Left lung (tissue), 10 donors: ENCODE data around the gene DGKI. TPM values are rescaled to one million over a fixed set of nuclear protein-coding genes. Genes with fewer than 3 reads are reported as not detected.

Source experiments
- ATAC-seq: fragments of 200-7000 bp; cut with Tn5 transposase; one replicate; pipeline ENCODE4 v1.9.1; 2020; ENCODE audit warnings: moderate library complexity
- DNase-seq, 4 donors: peaks; one replicate each; pipeline ENCODE4 v3.0.0-alpha.2; 2013 to 2020
- H3K27ac ChIP-seq, 2 donors: fragments of 200-600 bp; sonication (generic) in 1 of 2; one replicate each; pipeline versions ENCODE4 v1.5.0 to v1.8.0; 2020 to 2021
- H3K27me3 ChIP-seq, 2 donors: fragments of 200-600 bp; sonication (generic) in 1 of 2; one replicate each; pipeline versions ENCODE4 v1.5.0 to v1.8.0; 2020 to 2021
- H3K36me3 ChIP-seq, 2 donors: fragments of 200-600 bp; sonication (generic) in 1 of 2; one replicate each; pipeline versions ENCODE4 v1.5.0 to v1.8.0; 2020 to 2021
- H3K4me1 ChIP-seq, 2 donors: fragments of 200-600 bp; one replicate each; pipeline ENCODE4 v1.8.0; 2021
- H3K4me3 ChIP-seq, 2 donors: fragments of 200-600 bp; sonication (generic) in 1 of 2; one replicate each; pipeline versions ENCODE4 v1.5.0 to v1.8.0; 2020 to 2021; ENCODE audit warnings: mild to moderate bottlenecking in 1 of 2
- H3K9me3 ChIP-seq, 2 donors: fragments of 200-600 bp; sonication (generic) in 1 of 2; one replicate each; pipeline versions ENCODE4 v1.5.0 to v1.8.0; 2020 to 2021
- intact Hi-C, 2 donors: fragments of 100-400 bp; cut with DNase I; formaldehyde crosslinking; loops; one replicate each; pipeline versions ENCODE4 v1.11.2 to v1.14.2; 2022
- polyA plus RNA-seq, 6 donors: library from polyadenylated mRNA; unstranded; fragments of 120-200 nt; gene quantifications; one replicate each; pipeline ENCODE4 v1.2.1, GENCODE V29; 2013; ENCODE audit not compliant: insufficient read length in 6 of 6
- total RNA-seq, 2 donors: library from RNA; stranded (reverse); fragmentation: NEBNext Ultra II Directional; extraction: Animal tissue kit (Norgen Biotek cat#: 25700); gene quantifications; one replicate each; pipeline ENCODE4 v1.2.1, GENCODE V29; 2021
- TF ChIP-seq, protein P1 (sequence below), 2 donors: fragments of 200-600 bp; sonication (generic) in 1 of 2; IDR thresholded peaks; one replicate each; pipeline versions ENCODE4 v1.5.0 to v1.8.0; 2021; ENCODE audit warnings: antibody characterized with exemption in 2 of 2
- donor health status: DM: no; HTN: yes; CAD: no.
- donor health status: DM: no; HTN: no; CAD: no.

DGKI gene
- total and polyA plus RNA-seq, 8 donors = 0.34 to 1.4 (median 0.50) TPM

DNA sequence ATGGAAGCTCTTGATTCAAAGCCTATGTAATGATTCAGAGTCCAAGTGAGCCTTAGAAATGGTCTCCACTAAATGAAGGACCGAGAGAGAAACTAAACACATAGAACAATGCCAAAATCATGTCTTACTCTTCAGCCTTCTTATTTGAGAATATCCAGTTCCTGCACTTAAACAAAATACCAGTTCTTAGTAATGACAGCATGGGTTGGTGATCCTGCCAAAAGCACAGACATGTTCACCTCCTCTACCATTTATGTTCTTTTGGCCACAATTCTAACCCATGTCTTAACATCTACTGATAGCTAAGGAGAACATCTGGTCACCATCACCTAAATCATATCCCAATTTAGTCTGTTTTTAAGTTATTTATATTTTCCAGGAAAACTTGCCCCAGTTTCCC lies 263.6 kb downstream of the DGKI start:
- DNase-seq = no peak
- H3K4me3 ChIP-seq = no peak overlapping the region
- H3K27me3 ChIP-seq = no peaks in the 10 kb centered on the region
- ATAC-seq = no peak
- no peak overlapping the region for H3K27ac ChIP-seq
- no peaks in the 10 kb centered on the region for H3K9me3 ChIP-seq
- TF ChIP-seq, protein P1, sequence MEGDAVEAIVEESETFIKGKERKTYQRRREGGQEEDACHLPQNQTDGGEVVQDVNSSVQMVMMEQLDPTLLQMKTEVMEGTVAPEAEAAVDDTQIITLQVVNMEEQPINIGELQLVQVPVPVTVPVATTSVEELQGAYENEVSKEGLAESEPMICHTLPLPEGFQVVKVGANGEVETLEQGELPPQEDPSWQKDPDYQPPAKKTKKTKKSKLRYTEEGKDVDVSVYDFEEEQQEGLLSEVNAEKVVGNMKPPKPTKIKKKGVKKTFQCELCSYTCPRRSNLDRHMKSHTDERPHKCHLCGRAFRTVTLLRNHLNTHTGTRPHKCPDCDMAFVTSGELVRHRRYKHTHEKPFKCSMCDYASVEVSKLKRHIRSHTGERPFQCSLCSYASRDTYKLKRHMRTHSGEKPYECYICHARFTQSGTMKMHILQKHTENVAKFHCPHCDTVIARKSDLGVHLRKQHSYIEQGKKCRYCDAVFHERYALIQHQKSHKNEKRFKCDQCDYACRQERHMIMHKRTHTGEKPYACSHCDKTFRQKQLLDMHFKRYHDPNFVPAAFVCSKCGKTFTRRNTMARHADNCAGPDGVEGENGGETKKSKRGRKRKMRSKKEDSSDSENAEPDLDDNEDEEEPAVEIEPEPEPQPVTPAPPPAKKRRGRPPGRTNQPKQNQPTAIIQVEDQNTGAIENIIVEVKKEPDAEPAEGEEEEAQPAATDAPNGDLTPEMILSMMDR (IDR thresholded peaks at IDR 0.05) = no peak
- no peaks in the 10 kb centered on the region for H3K4me1 ChIP-seq
- intact Hi-C loops = no loop called here
- H3K36me3 ChIP-seq = no peaks in the 10 kb centered on the region

DNA sequence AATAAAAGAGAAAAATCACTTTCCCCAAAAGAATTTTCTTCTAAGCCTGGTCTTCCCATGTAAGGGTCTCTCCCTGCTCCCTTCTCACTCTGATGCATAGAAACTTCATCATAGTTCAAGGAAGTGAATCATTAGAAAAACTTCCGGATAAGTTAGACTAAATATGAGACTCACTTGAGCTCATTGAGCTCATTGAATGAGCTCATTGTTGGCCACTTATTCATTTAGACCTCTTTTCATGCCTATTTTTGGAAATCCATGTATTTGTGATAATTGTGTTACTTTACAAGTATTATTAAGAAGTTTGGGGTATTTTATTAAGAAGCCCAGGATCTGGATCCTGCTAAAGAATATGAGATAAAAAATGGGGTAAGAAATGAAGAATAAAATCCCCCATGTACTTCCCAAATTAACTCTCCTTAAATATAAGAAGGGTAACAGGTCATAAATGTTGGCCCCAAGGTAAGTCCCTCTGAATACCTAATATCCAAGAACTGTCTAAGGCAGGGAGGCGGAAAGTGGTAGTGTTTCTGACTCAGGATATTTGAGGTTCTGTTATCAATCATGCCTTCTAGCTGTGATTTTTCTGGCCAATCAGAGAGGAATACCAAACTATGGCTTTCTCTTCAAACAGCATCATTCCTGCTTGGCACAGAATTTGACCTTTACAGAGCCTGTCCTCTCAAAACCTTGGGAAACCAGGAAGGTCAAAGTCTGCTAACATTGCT lies 266.7 kb downstream of the DGKI start:
- TF ChIP-seq, protein P1 (IDR thresholded peaks at IDR 0.05) = no peak
- ATAC-seq = peak; percentile 75
- Histone ChIP-seq H3K4me1 (no peaks in the 10 kb centered on the region), H3K27ac (no peak overlapping the region), H3K36me3 (no peaks in the 10 kb centered on the region), H3K4me3 (no peak overlapping the region), H3K27me3 (no peaks in the 10 kb centered on the region), H3K9me3 (no peaks in the 10 kb centered on the region)
- intact Hi-C loops = no loop called here
- DNase-seq = no peak

DNA sequence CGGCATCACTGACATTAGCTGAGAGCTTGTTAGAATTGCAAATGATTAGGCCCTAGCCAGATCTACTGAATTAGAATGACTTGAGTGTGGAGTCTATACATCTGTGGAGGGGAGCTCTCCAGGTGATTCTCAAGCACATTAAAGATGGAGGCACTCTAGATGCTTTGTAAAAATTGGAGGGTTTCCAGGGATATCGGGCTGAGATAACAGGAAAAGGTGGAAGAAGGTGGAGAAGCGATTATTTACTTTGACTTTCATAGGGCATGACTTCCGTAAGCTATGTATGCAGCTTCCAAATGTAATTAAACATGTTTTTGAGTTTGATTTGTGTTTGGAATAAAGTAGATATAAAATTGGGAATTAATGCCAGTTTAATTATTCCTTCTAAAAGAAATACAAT lies 268.2 kb downstream of the DGKI start:
- TF ChIP-seq, protein P1 (IDR thresholded peaks at IDR 0.05) = no peak
- Histone ChIP-seq H3K4me3 (no peak overlapping the region), H3K36me3 (no peaks in the 10 kb centered on the region), H3K27me3 (no peaks in the 10 kb centered on the region), H3K9me3 (no peaks in the 10 kb centered on the region), H3K27ac (no peak overlapping the region), H3K4me1 (no peaks in the 10 kb centered on the region)
- intact Hi-C loops = no loop called here
- ATAC-seq (no peak), DNase-seq (no peak)

DNA sequence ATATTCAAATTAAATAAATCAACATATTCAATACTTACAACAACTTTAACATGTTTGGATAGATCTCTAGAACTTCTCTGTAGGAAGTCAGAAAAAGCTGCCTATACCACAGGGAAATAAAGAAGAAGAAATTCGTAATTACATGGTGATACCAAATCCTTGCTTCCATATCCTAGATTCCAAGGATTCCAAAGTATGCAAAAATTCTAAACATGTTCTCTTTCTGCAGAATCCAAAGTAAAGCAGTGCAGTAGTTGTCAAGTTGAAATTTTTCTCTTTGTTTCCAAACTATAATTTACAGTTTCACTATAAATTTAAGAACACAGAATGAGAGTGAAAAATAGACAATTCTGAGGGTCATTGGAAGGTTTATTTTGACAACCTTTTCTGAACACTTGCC lies 269.6 kb downstream of the DGKI start:
- TF ChIP-seq, protein P1 (IDR thresholded peaks at IDR 0.05) = no peak
- Histone ChIP-seq H3K36me3 (no peaks in the 10 kb centered on the region), H3K27me3 (no peaks in the 10 kb centered on the region), H3K4me1 (no peaks in the 10 kb centered on the region), H3K9me3 (no peaks in the 10 kb centered on the region), H3K4me3 (no peak overlapping the region), H3K27ac (no peak overlapping the region)
- intact Hi-C loops = no loop called here
- DNase-seq = no peak
- no peak for ATAC-seq

DNA sequence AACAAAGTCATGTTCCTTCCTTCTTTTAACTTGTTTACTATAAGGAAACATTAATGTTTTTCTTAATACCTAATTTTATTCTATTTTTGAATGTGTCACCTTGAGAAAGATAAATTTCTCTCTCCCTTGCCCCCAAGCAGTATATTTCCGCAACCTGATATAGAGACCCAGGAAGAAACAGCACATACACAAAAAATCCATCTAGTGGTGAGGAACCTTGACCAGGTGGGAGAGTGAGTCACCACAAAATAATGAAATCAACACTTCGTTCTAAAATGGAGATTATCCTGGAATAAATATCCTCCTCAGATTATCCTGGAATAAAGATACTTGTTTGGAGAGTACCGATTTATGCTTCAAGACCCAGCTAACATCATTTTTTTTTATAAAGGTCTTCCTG lies 270.3 kb downstream of the DGKI start:
- no peak for DNase-seq
- Histone ChIP-seq H3K36me3 (no peaks in the 10 kb centered on the region), H3K9me3 (no peaks in the 10 kb centered on the region), H3K4me3 (no peak overlapping the region), H3K27me3 (no peaks in the 10 kb centered on the region), H3K27ac (no peak overlapping the region), H3K4me1 (no peaks in the 10 kb centered on the region)
- intact Hi-C loops = no loop called here
- TF ChIP-seq, protein P1 (IDR thresholded peaks at IDR 0.05) = no peak
- no peak for ATAC-seq
